ENCODE measurements around the gene RAD51AP2.
A peak's percentile ranks its signal among the peaks of the same experiment; 100 is the strongest.

The RAD51AP2 gene

DNA sequence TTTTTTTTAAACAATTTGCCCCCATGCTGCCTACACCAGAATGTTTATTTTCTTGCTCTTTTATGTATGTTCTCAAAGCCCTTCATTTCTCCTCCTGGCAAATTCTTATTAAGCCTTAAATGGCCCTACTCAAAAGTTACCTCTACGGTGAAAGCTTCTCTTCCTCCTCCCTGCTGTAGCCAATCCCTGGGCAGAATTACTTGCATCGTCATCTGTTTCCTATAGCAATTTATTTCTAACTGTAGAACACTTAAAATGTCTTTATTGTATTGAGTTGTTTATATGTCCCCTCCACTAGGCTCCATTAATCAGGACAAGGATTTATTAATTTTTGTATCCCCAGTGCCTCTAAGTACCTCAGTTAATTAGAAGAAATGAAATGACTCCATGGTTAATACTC, 2.5 kb upstream of the RAD51AP2 start:
- H3F3A ChIP-seq (ENCODE audit: insufficient read depth, low read length) = no peaks in the 10 kb centered on the region
- H3K4me3 ChIP-seq (ENCODE audit: low read length) = no peak overlapping the region
- no peak overlapping the region for H3K27ac ChIP-seq (ENCODE audit: low read length)
- no peaks in the 10 kb centered on the region for H3K36me3 ChIP-seq (replicated peaks; ENCODE audit: insufficient read depth, low read length)
- no peaks in the 10 kb centered on the region for H3K27me3 ChIP-seq (replicated peaks; ENCODE audit: insufficient read depth, low read length)
- no peak overlapping the region for H2AFZ ChIP-seq (ENCODE audit: low read length)
- no peak for DNase-seq
- no peak for TF ChIP-seq EZH2phosphoT487 (IDR thresholded peaks at IDR 0.05; ENCODE audit: low read length)
- no peak for TF ChIP-seq CTCF (IDR thresholded peaks at IDR 0.05; ENCODE audit: low read length)
- TF ChIP-seq EZH2 (optimal IDR thresholded peaks at IDR 0.05; ENCODE audit: low read depth, low read length) = no peak
- no peak overlapping the region for H3K4me2 ChIP-seq (ENCODE audit: low read depth, low read length)
- no peaks in the 10 kb centered on the region for H4K20me1 ChIP-seq (ENCODE audit: insufficient read depth, low read length)
- H3K9me3 ChIP-seq (replicated peaks; ENCODE audit: insufficient read depth, low read length) = no peaks in the 10 kb centered on the region
- no peaks in the 10 kb centered on the region for H3K79me2 ChIP-seq (ENCODE audit: low read length)
- H3K9me2 ChIP-seq (replicated peaks; ENCODE audit: insufficient read depth, low read length) = no peaks in the 10 kb centered on the region
- peaks cover 7% of the 10 kb centered on the region; the same call in 1 of the 2 replicates for H3K4me1 ChIP-seq (ENCODE audit: low read length)
- no peak overlapping the region for H3K9ac ChIP-seq (ENCODE audit: low read length)

GRCh38 chr2:17519486-17519885, 1.2 kb upstream of the RAD51AP2 start:
- H3K9ac ChIP-seq (ENCODE audit: low read length) = no peak overlapping the region
- no peak overlapping the region for H3K4me3 ChIP-seq (ENCODE audit: low read length)
- no peak overlapping the region for H3K27ac ChIP-seq (ENCODE audit: low read length)
- no peaks in the 10 kb centered on the region for H3F3A ChIP-seq (ENCODE audit: insufficient read depth, low read length)
- H3K9me3 ChIP-seq (replicated peaks; ENCODE audit: insufficient read depth, low read length) = no peaks in the 10 kb centered on the region
- no peaks in the 10 kb centered on the region for H3K79me2 ChIP-seq (ENCODE audit: low read length)
- TF ChIP-seq EZH2phosphoT487 (IDR thresholded peaks at IDR 0.05; ENCODE audit: low read length) (no peak), EZH2 (optimal IDR thresholded peaks at IDR 0.05; ENCODE audit: low read depth, low read length) (no peak), CTCF (IDR thresholded peaks at IDR 0.05; ENCODE audit: low read length) (no peak)
- no peaks in the 10 kb centered on the region for H3K9me2 ChIP-seq (replicated peaks; ENCODE audit: insufficient read depth, low read length)
- peaks cover 7% of the 10 kb centered on the region; the same call in 1 of the 2 replicates for H3K4me1 ChIP-seq (ENCODE audit: low read length)
- DNase-seq = no peak
- H2AFZ ChIP-seq (ENCODE audit: low read length) = no peak overlapping the region
- H3K36me3 ChIP-seq (replicated peaks; ENCODE audit: insufficient read depth, low read length) = no peaks in the 10 kb centered on the region
- no peaks in the 10 kb centered on the region for H3K27me3 ChIP-seq (replicated peaks; ENCODE audit: insufficient read depth, low read length)
- no peaks in the 10 kb centered on the region for H4K20me1 ChIP-seq (ENCODE audit: insufficient read depth, low read length)
- no peak overlapping the region for H3K4me2 ChIP-seq (ENCODE audit: low read depth, low read length)

DNA sequence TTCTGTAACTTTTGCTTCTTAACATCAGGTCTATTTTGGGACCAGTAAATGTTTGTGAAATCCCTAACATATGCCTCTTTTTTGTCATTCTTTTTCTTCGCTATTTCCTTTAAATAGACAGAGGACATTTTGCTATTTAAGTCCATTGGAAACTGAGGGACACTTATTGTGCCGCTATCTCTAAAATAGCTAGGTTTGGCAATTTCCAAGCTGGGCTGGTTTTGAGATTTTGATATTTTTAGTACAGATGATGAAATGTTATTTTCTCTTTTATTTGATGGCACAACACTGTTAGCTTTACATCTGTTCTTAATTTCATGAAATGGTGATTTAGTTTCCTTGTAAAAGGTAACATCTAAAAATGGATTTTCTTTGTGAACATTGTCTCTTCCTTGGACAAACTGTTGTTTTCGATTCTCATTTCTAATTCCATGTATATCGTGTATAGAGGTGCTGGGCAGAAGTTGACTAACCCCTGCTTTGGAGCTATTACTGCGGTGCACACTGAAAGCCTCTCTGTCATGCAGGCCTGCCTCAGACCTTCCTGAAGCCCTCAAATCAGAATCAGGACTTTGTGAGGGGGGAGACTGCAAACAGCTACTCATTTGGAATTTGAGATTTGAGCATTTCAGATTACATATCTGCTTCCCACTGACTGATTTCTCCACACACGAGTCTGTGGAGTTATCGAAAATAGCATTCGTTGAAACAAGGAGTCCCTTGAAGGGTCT, 594 bp downstream of the RAD51AP2 start:
- Histone ChIP-seq H2AFZ (ENCODE audit: low read length) (peak overlapping the region; percentile 90), H3K9ac (ENCODE audit: low read length) (peak overlapping the region; percentile 57; the same call in 1 of the 2 replicates), H3K9me2 (replicated peaks; ENCODE audit: insufficient read depth, low read length) (no peaks in the 10 kb centered on the region), H3K9me3 (replicated peaks; ENCODE audit: insufficient read depth, low read length) (no peaks in the 10 kb centered on the region), H4K20me1 (ENCODE audit: insufficient read depth, low read length) (no peaks in the 10 kb centered on the region), H3K4me2 (ENCODE audit: low read depth, low read length) (peak overlapping the region; percentile 84), H3K4me1 (ENCODE audit: low read length) (peaks cover 7% of the 10 kb centered on the region; the same call in 1 of the 2 replicates), H3K27ac (ENCODE audit: low read length) (no peak overlapping the region), H3F3A (ENCODE audit: insufficient read depth, low read length) (no peaks in the 10 kb centered on the region), H3K27me3 (replicated peaks; ENCODE audit: insufficient read depth, low read length) (no peaks in the 10 kb centered on the region), H3K4me3 (ENCODE audit: low read length) (peak overlapping the region; percentile 69), H3K79me2 (ENCODE audit: low read length) (no peaks in the 10 kb centered on the region), H3K36me3 (replicated peaks; ENCODE audit: insufficient read depth, low read length) (no peaks in the 10 kb centered on the region)
- DNase-seq = no peak
- TF ChIP-seq EZH2 (optimal IDR thresholded peaks at IDR 0.05; ENCODE audit: low read depth, low read length) (no peak), CTCF (IDR thresholded peaks at IDR 0.05; ENCODE audit: low read length) (no peak), EZH2phosphoT487 (IDR thresholded peaks at IDR 0.05; ENCODE audit: low read length) (no peak)

Data from MM.1S (cell line).